Astrocyte of the cerebellum (primary cell): Measurements from ENCODE around the gene NOC2L.

ENCODE experiments used
- DNase-seq: peaks from one replicate; pipeline ENCODE4 v3.0.0-alpha.2; 2011; ENCODE audit warnings: low read depth
- H3K4me3 ChIP-seq: 2 replicates; pipeline ENCODE4 v1.5.1; 2011; ENCODE audit warnings: mild to moderate bottlenecking, low read depth, low read length, moderate library complexity
- CTCF ChIP-seq: IDR thresholded peaks from 2 replicates; pipeline ENCODE4 v1.5.1; 2012; ENCODE audit warnings: low read length, low read depth, moderate library complexity, mild to moderate bottlenecking; ENCODE audit errors: missing control alignments
- in situ Hi-C: cut with HindIII; loops from 2 replicates; pipeline ENCODE4 v1.10.0; 2017; ENCODE audit warnings: low sequenced_read_pairs

NOC2L gene

GRCh38 chr1:918353-918752 is 40.7 kb downstream of the NOC2L start:
- no peak for DNase-seq
- in situ Hi-C loops: no loop called here
- no peak overlapping the region for H3K4me3 ChIP-seq
- no peak for TF ChIP-seq CTCF

- no peak for DNase-seq
- H3K4me3 ChIP-seq: no peak overlapping the region
- in situ Hi-C loops: no loop called here
- no peak for TF ChIP-seq CTCF
Measured at GRCh38 chr1:917466-918091, 41.5 kb downstream of the NOC2L start.

GRCh38 chr1:917076-917459 is 42.0 kb downstream of the NOC2L start:
- TF ChIP-seq CTCF: no peak
- DNase-seq: no peak
- in situ Hi-C loops: no loop called here
- H3K4me3 ChIP-seq: no peak overlapping the region

- no peak overlapping the region for H3K4me3 ChIP-seq
Measured at GRCh38 chr1:916173-917075, 42.6 kb downstream of the NOC2L start.

GRCh38 chr1:915295-916172 is 43.5 kb downstream of the NOC2L start:
- no peak for DNase-seq
- no peak for TF ChIP-seq CTCF
- H3K4me3 ChIP-seq: no peak overlapping the region
- in situ Hi-C loops: no loop called here

More at GRCh38 chr1:916173-917075, 42.6 kb downstream of the NOC2L start:
- DNase-seq: no peak
- no peak for TF ChIP-seq CTCF
- in situ Hi-C loops: no loop called here

GRCh38 chr1:914891-915280 is 44.2 kb downstream of the NOC2L start:
- no peak for TF ChIP-seq CTCF
- in situ Hi-C loops: no loop called here

More at GRCh38 chr1:914891-915280, 44.2 kb downstream of the NOC2L start:
- no peak for DNase-seq
- H3K4me3 ChIP-seq: no peak overlapping the region
